Measurements from ENCODE around the gene AXL. TPM values are rescaled to one million over a fixed set of nuclear protein-coding genes. Genes with fewer than 3 reads are reported as not detected.
A peak's percentile ranks its signal among the peaks of the same experiment; 100 is the strongest.
"Not testable (repeated sequence)": the region's sequence is repeated elsewhere in the genome, so short reads cannot be mapped to it uniquely, and the experiment has no call there.

The AXL gene
- 4.0 TPM for total RNA-seq

DNA sequence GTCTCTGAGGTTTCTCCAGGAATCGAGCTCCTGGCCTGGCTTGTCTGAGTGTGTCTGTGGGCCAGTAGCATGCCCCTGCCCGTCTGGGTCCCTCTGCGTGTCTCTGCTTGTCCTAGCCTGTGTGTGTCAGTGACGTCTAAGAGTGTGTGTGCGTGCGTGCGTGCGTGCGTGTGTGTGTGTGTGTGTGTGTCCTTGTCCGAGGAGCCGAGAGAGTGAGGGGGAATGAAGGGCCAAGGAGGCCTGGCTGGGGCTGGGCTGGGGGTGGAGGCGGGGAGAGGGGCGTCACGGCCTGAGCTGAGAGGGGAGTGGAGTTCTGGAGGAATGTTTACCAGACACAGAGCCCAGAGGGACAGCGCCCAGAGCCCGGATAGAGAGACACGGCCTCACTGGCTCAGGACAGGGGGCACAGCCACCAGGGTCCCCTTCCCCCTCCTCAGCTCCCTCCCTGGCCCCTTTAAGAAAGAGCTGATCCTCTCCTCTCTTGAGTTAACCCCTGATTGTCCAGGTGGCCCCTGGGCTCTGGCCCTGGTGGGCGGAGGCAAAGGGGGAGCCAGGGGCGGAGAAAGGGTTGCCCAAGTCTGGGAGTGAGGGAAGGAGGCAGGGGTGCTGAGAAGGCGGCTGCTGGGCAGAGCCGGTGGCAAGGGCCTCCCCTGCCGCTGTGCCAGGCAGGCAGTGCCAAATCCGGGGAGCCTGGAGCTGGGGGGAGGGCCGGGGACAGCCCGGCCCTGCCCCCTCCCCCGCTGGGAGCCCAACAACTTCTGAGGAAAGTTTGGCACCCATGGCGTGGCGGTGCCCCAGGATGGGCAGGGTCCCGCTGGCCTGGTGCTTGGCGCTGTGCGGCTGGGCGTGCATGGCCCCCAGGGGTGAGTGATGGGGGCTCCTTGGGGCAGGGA, at the start of gene AXL:
Gene AXL, plus strand, starts transcription at position 609 of the 893 bp plus-strand sequence. Its CDS starts 170 bp downstream, at position 779.
- ATAC-seq: peak; percentile 89

DNA sequence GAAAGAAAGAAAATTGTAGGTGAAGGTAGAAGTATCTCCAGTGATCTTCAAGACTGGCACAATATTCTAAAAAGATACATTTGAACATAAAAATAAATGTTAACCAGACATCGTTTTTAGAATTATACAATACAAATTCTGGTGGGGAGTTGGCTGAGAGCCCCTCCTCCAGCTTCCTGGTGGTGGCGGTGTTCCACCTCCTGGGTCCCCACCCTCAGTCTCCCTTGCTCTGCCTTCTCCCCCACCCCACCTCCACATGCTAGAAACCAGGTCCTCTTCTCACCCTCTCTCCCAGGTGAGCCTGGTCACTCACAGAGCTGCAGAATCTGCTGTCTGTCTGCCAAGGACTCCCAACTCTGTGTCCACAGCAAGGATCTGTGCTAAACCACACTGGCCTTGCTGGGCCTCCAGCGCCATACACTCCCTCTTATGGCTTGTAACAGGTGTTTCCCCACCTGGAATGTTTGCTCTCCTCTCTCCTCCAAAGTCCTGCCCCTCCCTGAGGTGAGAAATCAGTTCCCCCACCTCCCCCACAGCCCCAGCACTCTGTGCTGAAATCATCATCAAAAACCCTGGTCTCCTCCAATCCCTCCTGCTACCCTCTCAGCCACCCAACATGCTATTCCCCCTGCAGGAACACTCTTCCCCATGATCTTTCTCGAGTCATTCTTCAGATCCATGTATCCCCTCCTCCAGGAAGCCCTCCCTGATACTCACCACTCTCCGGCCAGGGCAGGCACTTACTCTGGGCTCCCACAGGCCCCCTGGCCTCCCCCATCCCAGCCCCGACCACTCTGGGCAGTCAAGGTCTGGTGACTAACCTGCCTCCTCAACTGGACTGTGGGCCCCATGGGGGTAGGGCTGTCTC, 46.5 kb upstream of the AXL start:
- ATAC-seq: no peak

DNA sequence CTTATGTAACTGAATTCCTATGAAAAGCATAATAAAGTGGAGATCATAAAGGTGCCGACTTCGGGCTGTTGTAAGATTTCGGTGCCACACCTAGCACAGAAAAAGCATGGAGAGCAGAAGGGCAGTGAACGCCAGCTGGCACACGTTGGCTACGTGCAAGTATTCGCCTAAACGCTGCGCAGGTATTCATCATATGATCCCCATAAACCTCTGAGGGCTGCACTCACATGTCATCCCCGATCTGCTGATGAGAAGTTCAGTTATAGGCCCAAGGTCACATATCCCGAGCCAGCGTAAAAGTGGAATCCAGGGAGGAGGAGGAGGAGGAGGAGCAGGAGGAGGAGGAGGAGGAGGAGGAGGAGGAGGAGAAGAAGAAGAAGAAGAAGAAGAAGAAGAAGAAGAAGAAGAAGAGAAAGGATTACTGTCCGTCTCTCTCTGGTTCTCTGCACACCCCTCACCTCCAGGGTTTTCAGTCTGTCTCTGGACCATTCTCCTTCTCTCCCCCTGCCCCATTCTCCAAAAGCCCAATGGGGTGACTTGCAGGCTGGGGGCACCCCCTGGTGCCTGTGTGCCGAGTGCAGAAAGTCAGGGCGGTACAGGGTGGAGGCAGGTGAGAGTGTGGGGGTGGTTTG, 44.6 kb upstream of the AXL start:
- ATAC-seq: peak; percentile 63

DNA sequence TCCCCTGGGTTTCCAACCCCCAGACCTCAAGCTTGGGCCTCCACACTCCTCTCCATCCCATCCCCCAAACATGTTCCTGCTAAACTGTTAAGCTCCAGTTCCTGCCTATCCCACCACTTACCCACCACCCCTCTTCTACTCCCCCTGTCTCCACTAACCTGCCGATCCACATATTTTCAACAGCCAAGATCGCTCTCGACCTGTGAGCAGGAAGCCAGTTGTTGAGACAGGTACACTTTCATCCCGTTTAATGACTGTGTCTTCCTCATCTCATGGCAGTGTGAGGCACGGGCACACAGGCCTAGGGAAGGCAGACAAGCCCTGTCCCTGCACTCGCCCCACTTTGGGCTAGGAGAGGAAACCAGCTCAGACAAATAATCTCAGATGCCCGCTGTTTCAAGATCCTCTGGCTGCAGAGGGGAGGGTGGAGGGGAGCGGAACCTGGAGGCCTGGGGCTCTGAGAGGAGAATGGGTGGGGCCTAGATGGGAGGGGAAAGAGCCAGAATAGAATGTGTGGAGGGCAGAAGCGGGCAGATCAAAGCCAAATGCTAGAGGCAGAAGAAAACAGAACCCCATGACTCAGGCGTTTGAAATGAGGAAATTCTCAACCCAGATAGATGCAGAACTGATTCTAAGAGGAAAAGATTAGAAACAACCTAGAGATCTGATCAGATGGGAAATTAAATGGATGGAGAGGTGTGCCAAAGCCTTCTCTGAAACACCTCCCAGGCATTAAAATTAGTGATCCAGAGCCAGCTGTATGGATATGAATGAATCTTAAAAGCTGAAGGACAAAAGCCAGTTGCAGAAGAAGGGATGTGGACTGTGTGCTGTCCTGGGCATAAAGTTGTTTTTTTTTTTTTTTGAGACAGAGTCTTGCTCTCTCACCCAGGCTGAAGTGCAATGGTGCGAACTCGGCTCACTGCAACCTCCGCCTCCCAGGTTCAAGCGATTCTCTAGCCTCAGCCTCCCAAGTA, 42.9 kb upstream of the AXL start:
- peak; percentile 78 for ATAC-seq

DNA sequence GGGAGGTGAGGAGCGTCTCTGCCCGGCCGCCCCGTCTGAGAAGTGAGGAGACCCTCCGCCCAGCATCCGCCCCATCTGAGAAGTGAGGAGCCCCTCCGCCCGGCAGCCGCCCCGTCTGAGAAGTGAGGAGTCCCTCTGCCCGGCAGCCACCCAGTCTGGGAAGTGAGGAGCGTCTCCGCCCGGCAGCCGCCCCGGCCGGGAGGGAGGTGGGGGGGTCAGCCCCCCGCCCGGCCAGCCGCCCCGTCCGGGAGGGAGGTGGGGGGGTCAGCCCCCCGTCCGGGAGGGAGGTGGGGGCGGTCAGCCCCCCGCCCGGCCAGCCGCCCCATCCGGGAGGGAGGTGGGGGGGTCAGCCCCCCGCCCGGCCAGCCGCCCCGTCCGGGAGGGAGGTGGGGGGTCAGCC, 38.9 kb upstream of the AXL start:
- not testable (repeated sequence) for ATAC-seq

DNA sequence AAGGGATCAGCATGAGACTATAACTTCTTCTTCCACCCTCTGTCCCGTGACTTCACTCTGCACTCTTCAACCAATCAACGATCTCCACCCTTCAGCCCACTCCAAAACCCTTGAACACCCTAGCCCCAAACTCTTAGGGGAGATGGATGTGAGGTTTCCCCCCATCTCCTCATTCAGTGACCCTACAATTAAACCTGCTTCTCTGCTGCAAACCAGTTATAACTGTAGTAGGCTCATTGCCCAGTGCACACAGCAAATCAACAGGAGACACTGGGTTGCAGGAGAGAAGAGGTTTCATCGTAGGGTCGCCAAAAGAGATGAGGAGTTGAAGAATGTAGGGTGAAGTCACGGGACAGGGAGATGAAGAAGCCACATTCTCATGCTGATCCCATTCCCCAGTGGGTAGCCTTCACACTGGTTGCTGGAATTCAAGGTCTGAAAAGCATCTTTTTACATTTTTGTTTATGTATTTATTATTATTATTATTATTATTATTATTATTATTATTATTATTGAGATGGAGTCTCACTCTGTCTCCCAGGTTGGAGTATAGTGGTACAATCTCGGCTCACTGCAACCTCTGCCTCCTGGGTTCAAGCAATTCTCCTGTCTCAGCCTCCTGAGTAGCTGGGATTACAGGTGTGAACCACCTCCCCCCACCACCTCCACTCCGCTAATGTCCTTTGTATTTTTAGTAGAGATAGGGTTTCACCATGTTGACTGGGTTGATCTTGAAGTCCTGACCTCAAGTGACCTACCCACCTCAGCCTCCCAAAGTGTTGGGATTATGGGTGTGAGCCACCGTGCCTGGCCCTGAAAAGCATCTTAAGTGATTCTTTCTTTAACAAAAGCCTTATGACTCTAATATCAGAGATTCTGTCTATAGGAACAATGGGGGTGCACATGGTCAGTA, 31.8 kb upstream of the AXL start:
- ATAC-seq: no peak

DNA sequence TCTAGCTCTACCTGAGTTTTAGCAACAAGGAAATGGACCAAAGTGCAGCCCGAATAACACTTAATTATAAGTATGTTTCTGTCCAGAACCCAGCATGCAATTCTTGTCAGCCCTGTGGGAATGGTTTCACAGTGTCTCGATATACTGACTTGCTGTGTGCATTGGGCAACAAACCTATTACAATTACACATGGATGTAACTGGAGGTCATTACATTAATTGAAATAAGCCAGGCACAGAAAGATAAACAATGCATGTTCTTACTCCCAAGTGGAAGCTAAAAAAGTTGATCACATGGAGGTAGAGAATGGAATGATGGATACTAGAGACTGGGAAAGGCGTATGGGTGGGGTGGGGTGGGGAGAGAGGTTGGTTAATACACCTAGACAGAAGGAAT, 31.1 kb upstream of the AXL start:
- no peak for ATAC-seq

DNA sequence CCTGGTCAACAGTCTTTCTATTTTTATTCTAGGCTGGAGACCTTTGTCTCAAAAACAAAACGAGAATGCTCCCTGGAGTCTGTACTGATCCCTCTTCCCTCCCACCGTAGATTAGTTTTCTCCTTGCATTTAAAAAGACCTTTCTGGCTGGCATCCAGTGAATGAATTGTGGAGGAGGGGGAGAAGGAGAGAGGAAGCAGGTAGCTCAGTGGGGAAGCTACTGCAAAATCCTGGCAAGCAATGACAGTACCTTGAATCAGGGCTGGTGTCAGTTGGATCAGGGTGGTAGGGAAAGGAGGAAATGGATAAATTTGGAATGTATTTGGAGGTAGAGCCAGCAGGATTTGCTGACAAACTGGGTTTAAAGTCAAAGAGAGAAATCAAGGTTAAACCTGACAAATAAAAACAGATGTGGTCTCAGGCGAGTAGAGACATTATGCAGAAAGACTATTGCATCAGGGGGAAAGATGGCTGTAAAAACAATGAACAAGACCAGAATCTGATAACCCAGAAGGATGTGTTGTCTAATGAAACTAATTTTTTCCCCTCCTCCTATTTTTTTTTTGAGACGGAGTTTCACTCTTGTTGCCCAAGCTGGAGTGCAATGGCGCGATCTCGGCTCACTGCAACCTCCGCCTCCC, 29.5 kb upstream of the AXL start:
- no peak for ATAC-seq

DNA sequence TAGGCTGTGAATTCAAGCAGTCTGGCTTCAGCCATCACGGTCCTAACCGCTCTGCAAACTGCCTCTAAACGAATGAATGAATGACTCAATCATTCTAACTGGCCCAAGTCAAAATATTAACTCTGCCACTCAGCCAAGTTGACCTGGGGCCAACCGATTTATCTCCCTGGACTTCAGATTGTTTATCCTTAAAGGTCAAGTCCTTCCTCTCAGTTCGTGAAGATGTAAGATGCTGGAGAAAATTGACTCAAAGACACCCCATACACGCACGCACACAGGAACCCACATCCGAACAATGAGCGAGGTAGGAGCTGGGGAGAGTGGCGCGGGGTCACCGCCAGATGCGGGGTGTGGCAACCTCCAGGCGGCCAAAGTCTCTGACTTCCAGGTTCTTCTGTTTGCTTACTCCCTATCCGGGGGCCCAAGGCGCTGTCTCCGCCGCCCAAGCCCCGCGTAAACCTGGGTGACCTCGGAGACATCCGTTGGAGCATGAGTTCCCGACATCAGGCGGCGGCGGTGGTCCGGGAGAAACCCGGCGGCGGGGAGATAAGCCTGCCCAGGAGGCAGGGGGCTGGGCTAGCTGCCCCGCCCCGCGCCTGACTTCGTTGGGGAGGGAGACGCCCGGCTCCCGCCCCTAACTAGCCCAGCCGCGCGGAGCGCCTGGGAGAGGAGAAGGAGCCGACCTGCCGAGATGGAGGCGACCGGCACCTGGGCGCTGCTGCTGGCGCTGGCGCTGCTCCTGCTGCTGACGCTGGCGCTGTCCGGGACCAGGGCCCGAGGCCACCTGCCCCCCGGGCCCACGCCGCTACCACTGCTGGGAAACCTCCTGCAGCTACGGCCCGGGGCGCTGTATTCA, 26.2 kb upstream of the AXL start, which contains the start of gene CYP2S1:
Gene CYP2S1, plus strand, starts transcription at position 646 of the 856 bp plus-strand sequence. Its CDS starts 46 bp downstream, at position 692.
- ATAC-seq: peak; percentile 64

DNA sequence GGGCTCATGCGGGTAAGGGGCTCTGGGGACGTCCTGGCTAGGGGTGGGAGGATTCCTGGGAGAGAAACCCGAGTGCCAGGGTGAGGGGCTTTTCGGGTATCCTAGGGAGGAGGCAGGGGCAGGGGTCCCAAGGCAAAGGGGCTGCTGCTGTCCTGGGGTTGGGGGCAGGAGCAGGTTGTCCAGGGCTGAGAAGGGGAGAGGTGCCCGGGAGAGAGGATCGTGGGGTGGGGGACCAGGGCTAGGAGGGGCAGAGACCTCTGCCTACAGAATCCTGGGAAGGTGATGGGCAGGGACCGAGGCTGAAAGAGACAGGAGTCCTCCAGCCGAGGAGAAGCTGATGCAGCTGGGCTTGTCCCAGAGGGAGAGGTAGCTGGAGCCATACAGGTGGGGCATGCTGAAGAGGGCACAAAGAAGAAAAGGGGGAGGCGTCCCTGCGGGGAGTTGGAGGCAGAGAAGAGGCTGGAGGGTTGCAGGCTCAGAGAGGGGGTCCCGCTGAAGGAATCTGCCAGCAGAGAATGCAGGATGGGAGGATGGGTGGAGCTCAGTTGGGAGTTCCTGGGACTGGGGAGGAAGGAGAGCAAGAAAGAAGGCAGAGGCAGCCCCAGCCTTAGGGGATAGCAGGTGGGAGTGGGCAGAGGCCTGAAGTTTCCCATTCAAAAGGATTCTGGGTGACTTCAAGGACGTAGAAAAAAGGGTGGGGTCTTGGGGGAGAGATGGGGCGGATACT, 25.4 kb upstream of the AXL start:
- peak; percentile 4 for ATAC-seq

DNA sequence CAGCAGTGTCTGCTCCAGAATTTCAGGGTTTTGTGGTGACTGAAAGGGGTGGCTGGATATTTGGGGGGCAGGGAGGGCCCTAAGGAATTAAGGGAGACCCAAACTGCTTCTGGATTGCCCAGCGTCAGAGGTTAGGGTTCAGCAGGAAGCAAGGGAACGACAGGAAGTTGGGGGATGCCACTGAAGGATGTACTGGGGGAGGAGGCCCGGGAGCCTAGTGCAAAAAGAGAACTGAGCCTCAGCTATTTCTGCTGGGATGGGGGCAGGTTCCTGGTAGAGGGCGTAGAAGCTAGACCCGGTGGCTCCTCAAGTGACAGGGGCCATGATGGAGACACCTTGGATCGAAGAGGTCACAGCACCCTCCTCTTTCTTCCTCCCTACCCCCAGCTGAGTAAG, 24.9 kb upstream of the AXL start:
- ATAC-seq: no peak

DNA sequence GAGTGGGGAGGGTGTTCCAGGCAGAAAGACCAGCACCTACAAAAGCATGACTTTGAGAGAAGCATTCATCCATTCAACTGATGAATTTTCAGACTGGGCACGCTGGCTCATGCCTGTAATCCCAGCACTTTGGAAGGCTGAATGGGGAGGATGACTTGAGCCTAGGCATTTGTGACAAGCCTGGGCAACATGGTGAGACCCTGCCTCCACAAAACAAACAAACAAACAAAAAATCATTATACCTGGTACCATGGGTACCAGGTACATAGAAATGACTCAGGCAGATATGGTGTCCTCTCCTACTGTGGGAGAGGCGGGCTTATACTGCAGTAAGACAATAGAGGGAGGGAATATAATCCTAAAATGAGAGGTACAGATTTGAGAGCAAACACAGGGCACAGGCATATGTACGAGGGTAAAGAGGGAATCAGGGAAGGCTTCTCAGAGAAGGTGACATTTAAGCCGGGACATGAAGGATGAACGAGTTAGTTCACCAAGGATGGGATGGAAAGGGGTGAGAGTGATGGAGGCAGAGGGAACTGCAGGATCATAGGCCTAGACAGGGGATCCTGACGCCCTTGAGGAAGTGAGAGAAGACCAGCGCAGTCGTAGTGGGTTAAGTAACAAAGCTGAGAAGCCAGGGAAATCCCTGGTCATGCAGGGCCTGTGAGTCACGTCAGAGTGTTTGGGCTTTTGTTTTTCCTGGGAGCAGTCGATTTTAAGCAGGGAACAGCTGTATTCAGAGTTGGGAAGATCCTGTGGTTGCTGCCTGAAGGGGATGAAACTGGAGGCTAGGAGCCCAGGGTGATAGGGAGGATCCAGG, 23.1 kb upstream of the AXL start:
- peak; percentile 62 for ATAC-seq

DNA sequence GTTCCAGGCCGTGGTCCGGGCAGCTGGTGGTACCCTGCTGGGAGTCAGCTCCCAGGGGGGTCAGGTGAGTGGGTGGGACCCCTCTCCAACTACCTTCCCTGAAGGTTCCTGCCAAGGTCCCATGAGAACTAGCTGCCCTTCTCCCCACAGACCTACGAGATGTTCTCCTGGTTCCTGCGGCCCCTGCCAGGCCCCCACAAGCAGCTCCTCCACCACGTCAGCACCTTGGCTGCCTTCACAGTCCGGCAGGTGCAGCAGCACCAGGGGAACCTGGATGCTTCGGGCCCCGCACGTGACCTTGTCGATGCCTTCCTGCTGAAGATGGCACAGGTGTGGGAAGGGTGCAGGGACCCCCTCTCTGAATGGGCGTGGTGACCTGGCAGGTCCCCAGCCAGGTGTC, 20.5 kb upstream of the AXL start:
- ATAC-seq: no peak

DNA sequence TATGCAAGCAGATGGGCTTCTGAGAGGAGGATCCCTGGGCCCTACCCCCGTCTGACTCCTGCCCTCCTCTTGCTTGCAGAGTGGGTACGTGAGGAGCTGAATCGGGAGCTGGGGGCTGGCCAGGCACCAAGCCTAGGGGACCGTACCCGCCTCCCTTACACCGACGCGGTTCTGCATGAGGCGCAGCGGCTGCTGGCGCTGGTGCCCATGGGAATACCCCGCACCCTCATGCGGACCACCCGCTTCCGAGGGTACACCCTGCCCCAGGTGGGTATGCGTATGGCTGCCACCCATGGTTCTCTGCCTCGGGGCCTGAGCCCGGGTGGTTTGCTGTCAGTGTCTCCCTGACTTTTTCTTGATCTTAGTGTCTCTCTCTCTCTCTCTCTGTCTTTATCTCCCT, 15.7 kb upstream of the AXL start:
- ATAC-seq: peak; percentile 25

DNA sequence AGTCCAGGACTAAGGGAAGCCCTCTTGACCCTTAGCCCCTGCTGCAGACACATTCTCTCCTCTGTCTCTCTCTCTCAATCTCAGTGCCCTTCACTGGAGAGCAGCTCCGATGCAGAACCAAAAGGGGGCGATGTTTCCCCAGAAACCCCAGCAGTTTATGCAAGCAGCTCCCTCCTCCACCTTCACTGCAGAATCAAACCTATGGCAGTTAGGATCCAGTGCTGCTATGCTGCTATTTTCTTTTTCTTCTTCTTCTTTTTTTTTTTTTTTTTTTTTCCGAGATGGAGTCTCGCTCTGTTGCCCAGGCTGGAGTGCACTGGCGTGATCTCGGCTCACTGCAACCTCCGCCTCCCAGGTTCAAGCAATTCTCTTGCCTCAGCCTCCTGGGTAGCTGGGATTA, 14.7 kb upstream of the AXL start:
- ATAC-seq: peak; percentile 83

DNA sequence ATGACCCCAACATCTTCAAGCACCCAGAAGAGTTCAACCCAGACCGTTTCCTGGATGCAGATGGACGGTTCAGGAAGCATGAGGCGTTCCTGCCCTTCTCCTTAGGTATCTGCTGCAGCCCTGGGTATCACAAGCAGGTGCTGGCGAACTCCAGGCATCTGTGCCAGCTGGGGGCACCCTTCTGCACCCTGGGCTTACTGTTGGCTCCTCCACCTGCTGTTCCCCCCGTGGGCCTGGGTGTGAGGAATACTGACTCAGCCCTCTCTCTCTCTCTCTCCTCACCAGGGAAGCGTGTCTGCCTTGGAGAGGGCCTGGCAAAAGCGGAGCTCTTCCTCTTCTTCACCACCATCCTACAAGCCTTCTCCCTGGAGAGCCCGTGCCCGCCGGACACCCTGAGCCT, 13.0 kb upstream of the AXL start:
- peak; percentile 25 for ATAC-seq

DNA sequence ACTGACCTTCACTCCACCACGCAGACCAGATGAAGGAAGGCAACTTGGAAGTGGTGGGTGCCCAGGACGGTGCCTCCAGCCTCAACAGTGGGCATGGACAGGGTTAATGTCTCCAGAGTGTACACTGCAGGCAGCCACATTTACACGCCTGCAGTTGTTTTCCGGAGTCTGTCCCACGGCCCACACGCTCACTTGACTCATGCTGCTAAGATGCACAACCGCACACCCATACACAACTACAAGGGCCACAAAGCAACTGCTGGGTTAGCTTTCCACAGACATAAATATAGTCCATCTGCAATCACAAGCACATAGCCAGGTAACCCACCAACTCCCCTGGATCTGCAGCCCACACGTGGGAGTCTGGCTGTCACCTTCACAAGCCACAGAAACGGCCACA, 12.6 kb upstream of the AXL start:
- ATAC-seq: no peak
